Natural killer cell treated with Interleukin-12 subunit alpha and Interleukin-12 subunit beta and Interleukin-15 and Interleukin-18, amount 100 ng/mL, for 72 hours (primary cell): ENCODE measurements around the gene SPDYE1. TPM values are rescaled to one million over a fixed set of nuclear protein-coding genes. Genes with fewer than 3 reads are reported as not detected.
"Not testable (repeated sequence)": the region's sequence is repeated elsewhere in the genome, so short reads cannot be mapped to it uniquely, and the experiment has no call there.

Experiments used
- ATAC-seq, 2 donors: fragments of 150-1000 bp; cut with Tn5 transposase in 1 of 2; sonication (Bioruptor Pico), chemical (Tn5 transposase) in 1 of 2; 2 replicates each; pipeline ENCODE4 v1.10.0; 2021
- DNase-seq: peaks from one replicate; pipeline ENCODE4 v3.0.0; 2022; ENCODE audit warnings: low spot score
- H3K27ac Mint-ChIP-seq, 2 donors: 1 replicate in 1 of 2; 2 replicates in 1 of 2; pipeline ENCODE4 v1.8.0; 2022; ENCODE audit warnings: mixed read lengths in 2 of 2, mild to moderate bottlenecking in 1 of 2, moderate library complexity in 1 of 2
- H3K27me3 Mint-ChIP-seq, 2 donors: 1 replicate in 1 of 2; 2 replicates in 1 of 2; pipeline ENCODE4 v1.8.0; 2022; ENCODE audit warnings: mixed read lengths in 2 of 2
- H3K36me3 Mint-ChIP-seq: one replicate; pipeline ENCODE4 v1.8.0; 2022; ENCODE audit warnings: mixed read lengths
- H3K4me1 Mint-ChIP-seq, 2 donors: 1 replicate in 1 of 2; 2 replicates in 1 of 2; pipeline ENCODE4 v1.8.0; 2022; ENCODE audit warnings: low read depth in 2 of 2, mixed read lengths in 2 of 2, mild to moderate bottlenecking in 1 of 2
- H3K4me3 Mint-ChIP-seq: one replicate; pipeline ENCODE4 v1.8.0; 2022; ENCODE audit warnings: mixed read lengths
- H3K9me3 Mint-ChIP-seq: 2 replicates; pipeline ENCODE4 v1.8.0; 2022; ENCODE audit warnings: mixed read lengths
- total RNA-seq, 2 donors: library from RNA; stranded (reverse); gene quantifications; one replicate each; pipeline ENCODE4 v1.2.3, GENCODE V29; 2022

The SPDYE1 gene
- total RNA-seq, 2 donors from 2014 or later: not detected

GRCh38 chr7:44022796-44023467 lies 25.2 kb downstream of the SPDYE1 start:
- H3K36me3 Mint-ChIP-seq, ATAC-seq, H3K27me3 Mint-ChIP-seq, H3K9me3 Mint-ChIP-seq, H3K27ac Mint-ChIP-seq, H3K4me3 Mint-ChIP-seq, H3K4me1 Mint-ChIP-seq, DNase-seq: not testable (repeated sequence)

- not testable (repeated sequence) for H3K4me1 Mint-ChIP-seq, H3K27me3 Mint-ChIP-seq, H3K9me3 Mint-ChIP-seq, H3K27ac Mint-ChIP-seq, H3K4me3 Mint-ChIP-seq, DNase-seq, H3K36me3 Mint-ChIP-seq
- peak in 1 of 2 donors; percentile 3 for ATAC-seq
Measured at GRCh38 chr7:44029433-44029832, 31.7 kb downstream of the SPDYE1 start.

- H3K9me3 Mint-ChIP-seq, H3K36me3 Mint-ChIP-seq, H3K27me3 Mint-ChIP-seq, H3K4me3 Mint-ChIP-seq, H3K27ac Mint-ChIP-seq, ATAC-seq, H3K4me1 Mint-ChIP-seq, DNase-seq: not testable (repeated sequence)
Measured at GRCh38 chr7:44030029-44030428, 32.3 kb downstream of the SPDYE1 start.

GRCh38 chr7:44031319-44031718 lies 33.6 kb downstream of the SPDYE1 start:
- H3K36me3 Mint-ChIP-seq, H3K27me3 Mint-ChIP-seq, ATAC-seq, H3K27ac Mint-ChIP-seq, H3K9me3 Mint-ChIP-seq, DNase-seq, H3K4me3 Mint-ChIP-seq, H3K4me1 Mint-ChIP-seq: not testable (repeated sequence)

DNA sequence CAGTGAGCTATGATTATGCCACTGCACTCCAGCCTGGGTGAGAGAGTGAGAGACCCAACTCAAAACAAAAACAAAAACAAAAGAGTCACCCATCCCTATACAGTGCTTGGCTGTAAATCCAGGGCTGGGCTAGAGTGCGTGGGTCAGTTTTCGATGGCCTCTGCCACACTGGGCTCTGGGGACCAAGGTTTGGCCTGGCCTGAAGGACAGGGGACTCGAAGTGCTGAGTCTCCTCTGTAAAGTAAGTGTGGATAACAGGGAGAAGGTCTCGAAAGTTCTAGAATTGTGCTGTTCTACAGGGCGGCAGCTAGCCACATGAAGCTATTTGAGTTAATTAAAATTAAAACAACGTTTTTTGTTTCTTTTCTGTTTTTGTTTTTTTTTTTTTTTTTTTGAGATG lies 34.3 kb downstream of the SPDYE1 start:
- not testable (repeated sequence) for H3K27ac Mint-ChIP-seq, H3K27me3 Mint-ChIP-seq, ATAC-seq, H3K36me3 Mint-ChIP-seq, H3K4me3 Mint-ChIP-seq, H3K9me3 Mint-ChIP-seq, DNase-seq, H3K4me1 Mint-ChIP-seq

DNA sequence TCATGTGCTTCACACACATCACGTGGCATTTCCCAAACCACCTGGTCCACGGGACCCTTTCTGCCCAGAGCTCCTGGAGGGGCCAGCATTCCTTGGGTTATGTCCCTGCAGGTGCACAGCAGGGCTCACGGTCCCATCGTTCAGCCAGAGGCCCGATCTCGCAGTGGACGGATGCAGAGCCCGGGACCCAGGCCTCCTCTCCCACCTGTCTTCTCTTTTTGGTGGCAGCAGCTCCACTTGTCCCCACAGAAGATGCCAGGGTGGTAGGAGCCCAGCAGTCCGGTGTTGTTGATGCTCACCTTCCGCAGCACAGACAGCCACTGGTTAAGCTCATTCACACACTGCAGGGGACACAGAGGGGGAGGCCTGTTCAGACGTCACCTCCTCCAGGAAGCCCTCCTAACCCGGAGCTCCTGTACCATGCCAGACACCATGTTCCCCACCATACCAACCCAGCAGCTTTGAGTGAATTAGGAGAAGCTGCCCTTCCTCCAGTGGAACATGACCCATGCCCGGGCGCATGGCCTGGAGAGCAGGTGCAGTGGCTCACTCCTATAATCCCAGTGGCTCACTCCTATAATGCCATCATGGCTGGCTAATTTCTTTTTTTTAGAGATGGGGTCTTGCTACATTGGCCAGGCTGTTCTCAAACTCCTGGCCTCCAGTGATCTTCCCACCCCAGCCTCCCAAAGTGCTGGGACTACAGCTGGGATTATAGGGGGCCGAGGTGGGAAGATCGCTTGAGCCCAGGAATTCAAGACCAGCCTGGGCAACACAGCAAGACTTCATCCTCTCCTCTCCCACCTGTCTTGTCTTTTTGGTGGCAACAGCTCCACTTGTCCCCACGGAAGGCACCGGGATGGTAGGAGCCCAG lies 36.5 kb downstream of the SPDYE1 start:
- H3K27ac Mint-ChIP-seq, ATAC-seq, H3K4me1 Mint-ChIP-seq, DNase-seq, H3K9me3 Mint-ChIP-seq, H3K27me3 Mint-ChIP-seq, H3K4me3 Mint-ChIP-seq, H3K36me3 Mint-ChIP-seq: not testable (repeated sequence)

DNA sequence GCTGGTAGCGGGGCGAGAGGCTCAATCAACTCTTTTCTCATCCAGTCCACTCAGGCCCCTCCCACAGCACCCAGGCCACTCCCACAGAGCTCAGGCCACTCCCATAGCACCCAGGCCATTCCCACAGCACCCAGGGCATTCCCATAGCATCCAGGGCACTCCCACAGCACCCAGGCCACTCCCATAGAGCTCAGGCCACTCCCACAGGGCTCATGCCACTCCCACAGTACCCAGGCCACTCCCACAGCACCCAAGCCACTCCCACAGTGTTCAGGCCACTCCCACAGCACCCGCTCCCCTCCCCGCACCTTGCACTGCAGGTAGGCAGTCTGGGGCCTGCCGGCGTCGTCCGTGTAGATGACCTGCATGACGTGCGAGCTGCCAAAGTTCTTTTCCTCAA lies 38.7 kb downstream of the SPDYE1 start:
- not testable (repeated sequence) for H3K36me3 Mint-ChIP-seq, H3K27me3 Mint-ChIP-seq, H3K4me1 Mint-ChIP-seq, DNase-seq, H3K27ac Mint-ChIP-seq, H3K4me3 Mint-ChIP-seq, H3K9me3 Mint-ChIP-seq
- peak; percentile 39 to 54 for ATAC-seq

- ATAC-seq, DNase-seq, H3K4me1 Mint-ChIP-seq, H3K27me3 Mint-ChIP-seq, H3K27ac Mint-ChIP-seq, H3K36me3 Mint-ChIP-seq, H3K9me3 Mint-ChIP-seq, H3K4me3 Mint-ChIP-seq: not testable (repeated sequence)
Measured at GRCh38 chr7:44037951-44038350, 40.3 kb downstream of the SPDYE1 start.

DNA sequence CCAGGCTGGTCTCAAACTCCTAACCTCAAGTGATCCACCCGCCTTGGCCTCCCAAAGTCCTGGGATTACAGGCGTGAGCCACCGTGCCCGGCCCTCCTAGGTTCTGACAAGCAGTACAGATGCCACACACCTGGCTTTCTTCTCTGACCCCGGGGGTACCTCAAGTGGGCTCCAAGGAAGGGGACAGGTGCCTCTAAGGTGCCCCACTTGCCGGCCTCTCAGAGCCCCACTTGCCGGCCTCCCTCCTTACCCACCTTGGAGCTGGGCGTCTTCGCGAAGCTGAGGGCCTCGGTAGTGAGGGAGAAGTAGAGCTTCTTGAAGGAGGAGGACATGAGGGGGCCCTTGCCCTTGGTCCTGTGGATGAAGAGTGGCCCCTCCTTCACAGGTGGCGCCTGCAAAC lies 40.9 kb downstream of the SPDYE1 start:
- not testable (repeated sequence) for H3K36me3 Mint-ChIP-seq, ATAC-seq, H3K4me1 Mint-ChIP-seq, H3K27me3 Mint-ChIP-seq, H3K9me3 Mint-ChIP-seq, H3K4me3 Mint-ChIP-seq, DNase-seq, H3K27ac Mint-ChIP-seq

DNA sequence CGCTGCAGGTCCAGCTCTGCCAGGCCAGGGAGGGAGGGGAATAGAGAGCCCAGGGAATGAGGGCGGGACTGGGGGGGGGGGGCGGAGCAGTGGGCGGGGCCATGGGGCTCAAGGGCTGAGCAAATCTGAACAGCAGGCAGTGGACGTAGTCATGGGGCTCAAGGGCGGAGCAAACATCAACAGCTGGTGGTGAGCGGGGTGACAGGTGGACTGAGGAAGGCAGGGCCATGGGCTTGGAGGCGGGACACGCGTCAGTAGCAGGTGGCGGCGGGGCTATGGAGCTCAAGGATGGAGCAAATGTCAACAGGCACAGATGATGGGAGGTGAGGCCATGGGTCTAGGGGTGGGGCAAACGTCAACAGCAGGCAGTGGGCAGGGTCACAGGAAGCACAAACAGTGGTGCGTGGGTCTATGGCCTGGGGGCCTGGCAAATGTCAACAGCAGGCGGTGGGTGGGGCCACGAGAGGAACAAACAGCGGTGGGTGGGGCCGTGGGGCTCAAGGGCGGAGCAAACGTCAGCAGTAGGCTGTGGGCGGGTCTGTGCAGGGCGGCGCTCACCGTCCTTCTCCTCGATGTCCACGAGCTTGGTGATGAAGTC lies 41.4 kb downstream of the SPDYE1 start:
- peak; percentile 86 for DNase-seq
- not testable (repeated sequence) for H3K27me3 Mint-ChIP-seq, H3K9me3 Mint-ChIP-seq, H3K36me3 Mint-ChIP-seq, H3K27ac Mint-ChIP-seq
- H3K4me1 Mint-ChIP-seq: peaks cover 8 to 11% of the 10 kb centered on the region in 2 donors
- H3K4me3 Mint-ChIP-seq: peak overlapping the region; percentile 60
- ATAC-seq: peak; percentile 85 to 89

DNA sequence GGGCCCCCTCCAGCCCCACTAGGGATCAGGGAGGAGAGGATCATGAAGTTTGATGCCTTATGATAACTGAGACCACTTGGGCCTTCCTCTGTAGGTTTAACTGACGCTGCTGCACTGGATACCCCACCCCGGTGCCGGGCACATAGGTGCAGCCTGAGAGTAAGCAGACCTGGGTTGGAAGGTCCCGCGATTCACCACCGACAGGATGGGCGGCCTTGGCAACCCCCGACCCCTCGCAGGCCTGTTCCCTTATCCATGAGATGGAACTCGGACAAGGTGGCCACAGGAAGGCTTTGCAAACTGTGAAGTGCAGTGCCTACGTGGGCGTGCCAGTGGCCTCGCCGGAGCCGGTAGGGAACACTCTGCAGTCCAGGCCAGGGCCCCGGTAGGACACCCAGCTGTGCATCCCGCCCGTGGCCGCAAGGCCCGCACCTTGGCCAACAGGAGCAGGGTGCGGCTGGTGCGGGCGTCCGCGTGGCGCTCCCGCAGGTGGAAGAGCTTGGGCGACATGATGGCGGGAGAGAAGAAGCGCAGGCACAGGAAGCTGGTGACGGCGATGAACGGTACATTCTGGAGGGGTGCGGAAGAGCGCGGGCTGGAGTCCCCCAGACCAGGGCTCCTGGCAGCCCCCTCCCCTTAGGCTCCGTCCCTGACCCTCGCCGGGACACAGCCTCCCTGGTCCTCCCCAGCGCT lies 42.2 kb downstream of the SPDYE1 start:
- not testable (repeated sequence) for H3K9me3 Mint-ChIP-seq, H3K27me3 Mint-ChIP-seq, H3K36me3 Mint-ChIP-seq, H3K4me3 Mint-ChIP-seq, DNase-seq
- Mint-ChIP-seq H3K27ac (peak overlapping the region in 1 of 2 donors; percentile 62), H3K4me1 (peaks cover 9 to 12% of the 10 kb centered on the region in 2 donors)
- peak in 1 of 2 donors; percentile 23 for ATAC-seq

GRCh38 chr7:44040493-44040891 lies 42.8 kb downstream of the SPDYE1 start:
- not testable (repeated sequence) for H3K27me3 Mint-ChIP-seq, DNase-seq, H3K9me3 Mint-ChIP-seq, H3K36me3 Mint-ChIP-seq
- H3K27ac Mint-ChIP-seq: peak overlapping the region in 1 of 2 donors; percentile 62
- H3K4me1 Mint-ChIP-seq: peaks cover 11 to 15% of the 10 kb centered on the region in 2 donors
- peak overlapping the region; percentile 85 for H3K4me3 Mint-ChIP-seq
- peak; percentile 69 to 72 for ATAC-seq

GRCh38 chr7:44042221-44042620 lies 44.5 kb downstream of the SPDYE1 start:
- H3K27ac Mint-ChIP-seq: no peak overlapping the region
- H3K9me3 Mint-ChIP-seq: no peaks in the 10 kb centered on the region
- no peak for ATAC-seq

More at GRCh38 chr7:44042221-44042620, 44.5 kb downstream of the SPDYE1 start:
- no peaks in the 10 kb centered on the region for H3K27me3 Mint-ChIP-seq
- no peak for DNase-seq
- H3K4me1 Mint-ChIP-seq: peaks cover 28 to 33% of the 10 kb centered on the region in 2 donors
- peaks cover 17% of the 10 kb centered on the region for H3K36me3 Mint-ChIP-seq
- peak overlapping the region; percentile 39 for H3K4me3 Mint-ChIP-seq
